ENCODE measurements around the gene SERPINB3.

GRCh38 chr18:63619661-63620060, 42.0 kb downstream of the SERPINB3 start:
- TF ChIP-seq CTCF (IDR thresholded peaks at IDR 0.05; ENCODE audit: low read depth, low read length, missing input control) (no peak), YY1 (IDR thresholded peaks at IDR 0.05) (no peak), TAF1 (conservative IDR thresholded peaks at IDR 0.05) (no peak), ZBTB33 (IDR thresholded peaks at IDR 0.05) (no peak), MAX (IDR thresholded peaks at IDR 0.05) (no peak)

Data from liver (tissue), 3 donors.